K562 (cell line): ENCODE results near the gene MAPKAPK2. TPM values are rescaled to one million over a fixed set of nuclear protein-coding genes. Genes with fewer than 3 reads are reported as not detected.

ENCODE experiments used
- ARHGAP35 ChIP-seq: fragments of 450-650 bp; IDR thresholded peaks from 2 replicates; pipeline ENCODE4 v1.6.1; 2018; ENCODE audit not compliant: partially characterized antibody
- ATF4 ChIP-seq: fragments of 450-650 bp; formaldehyde crosslinking; IDR thresholded peaks from 2 replicates; pipeline ENCODE4 v1.4.0; 2022; ENCODE audit warnings: mild to moderate bottlenecking, moderate library complexity
- BRD9 ChIP-seq: fragments of 450-650 bp; IDR thresholded peaks from 2 replicates; pipeline ENCODE4 v1.6.1; 2018; ENCODE audit warnings: low read depth; ENCODE audit not compliant: partially characterized antibody
- CAMTA2 ChIP-seq: fragments of 250-450 bp; sonication (Bioruptor Pico); conservative IDR thresholded peaks from 2 replicates; pipeline ENCODE4 v1.5.1; 2022
- ESRRA ChIP-seq: fragments of 450-650 bp; IDR thresholded peaks from 2 replicates; pipeline ENCODE4 v1.6.1; 2014; ENCODE audit warnings: low read depth, mild to moderate bottlenecking, moderate library complexity, borderline replicate concordance
- FOXK1 ChIP-seq: sonication (generic); formaldehyde crosslinking; IDR thresholded peaks from 2 replicates; pipeline ENCODE4 v1.8.0; 2022; ENCODE audit warnings: missing genetic modification reagents, mild to moderate bottlenecking, borderline replicate concordance
- HDAC3 ChIP-seq: fragments of 450-650 bp; IDR thresholded peaks from 2 replicates; pipeline ENCODE4 v1.6.1; 2018; ENCODE audit warnings: borderline replicate concordance, mild to moderate bottlenecking, moderate library complexity; ENCODE audit not compliant: partially characterized antibody
- HDGF ChIP-seq: fragments of 450-650 bp; IDR thresholded peaks from 2 replicates; pipeline ENCODE4 v1.6.1; 2016
- MAFG ChIP-seq: fragments of 450-650 bp; conservative IDR thresholded peaks from 2 replicates; pipeline ENCODE4 v1.6.1; 2016; ENCODE audit warnings: missing genetic modification characterization, missing compliant biosample characterization
- POLR2B ChIP-seq: fragments of 450-650 bp; IDR thresholded peaks from 2 replicates; pipeline ENCODE4 v1.6.1; 2018; ENCODE audit warnings: low read depth; ENCODE audit not compliant: partially characterized antibody
- POLR2G ChIP-seq: fragments of 200-400 bp; formaldehyde crosslinking; IDR thresholded peaks from 2 replicates; pipeline ENCODE4 v1.6.1; 2017; ENCODE audit warnings: low read depth, mild to moderate bottlenecking, antibody characterized with exemption, low read length, moderate library complexity
- PRDM10 ChIP-seq: fragments of 450-650 bp; IDR thresholded peaks from 2 replicates; pipeline ENCODE4 v1.6.1; 2018; ENCODE audit not compliant: partially characterized antibody
- SIN3A ChIP-seq, 2 experiments: fragments of 150-350 bp in 1 of 2; IDR thresholded peaks; 2 replicates each; pipeline ENCODE4 v1.6.1; 2011 to 2016; ENCODE audit warnings: borderline replicate concordance in 2 of 2, low read depth in 2 of 2, low read length in 2 of 2, mild to moderate bottlenecking in 2 of 2, moderate library complexity in 2 of 2; ENCODE audit not compliant: control insufficient read depth in 1 of 2
- SMAD3 ChIP-seq: fragments of 450-650 bp; formaldehyde crosslinking; conservative IDR thresholded peaks from 2 replicates; pipeline ENCODE4 v1.4.0; 2020; ENCODE audit warnings: mild to moderate bottlenecking
- SRSF7 ChIP-seq: fragments of 200-400 bp; formaldehyde crosslinking; optimal IDR thresholded peaks from 2 replicates; pipeline ENCODE3; 2017; ENCODE audit warnings: mild to moderate bottlenecking, low read depth, low read length
- TEAD4 ChIP-seq, 2 experiments: sonication (generic) in 1 of 2; formaldehyde crosslinking in 1 of 2; IDR thresholded peaks; 2 replicates each; pipeline versions ENCODE4 v1.6.1 to v1.8.0; 2012 to 2022; ENCODE audit warnings: borderline replicate concordance in 1 of 2, inconsistent platforms in 1 of 2, low read length in 1 of 2, mild to moderate bottlenecking in 1 of 2, missing genetic modification reagents in 1 of 2
- THAP12 ChIP-seq: fragments of 250-450 bp; sonication (Bioruptor Pico); IDR thresholded peaks from 2 replicates; pipeline ENCODE4 v1.9.0; 2021; ENCODE audit warnings: mild to moderate bottlenecking, inconsistent platforms
- THRAP3 ChIP-seq: fragments of 450-650 bp; IDR thresholded peaks from 2 replicates; pipeline ENCODE4 v1.6.1; 2016; ENCODE audit warnings: mild to moderate bottlenecking, inconsistent platforms, borderline replicate concordance
- USF1 ChIP-seq: sonication (generic); formaldehyde crosslinking; IDR thresholded peaks from 2 replicates; pipeline ENCODE4 v1.9.0; 2022; ENCODE audit warnings: mild to moderate bottlenecking, missing genetic modification reagents
- ZNF140 ChIP-seq: fragments of 250-450 bp; sonication (Bioruptor Pico); IDR thresholded peaks from 2 replicates; pipeline ENCODE4 v1.8.0; 2021; ENCODE audit warnings: moderate library complexity, mild to moderate bottlenecking, inconsistent platforms
- ZNF324 ChIP-seq: fragments of 250-450 bp; sonication (Bioruptor Pico); IDR thresholded peaks from 2 replicates; pipeline ENCODE4 v1.4.0; 2020; ENCODE audit warnings: mild to moderate bottlenecking
- ZNF780A ChIP-seq: fragments of 250-450 bp; sonication (Bioruptor Pico); IDR thresholded peaks from 2 replicates; pipeline ENCODE4 v1.5.0; 2021; ENCODE audit warnings: mild to moderate bottlenecking
- polyA plus RNA-seq, 8 experiments: library from polyadenylated mRNA; depleted of rRNA in 4 of 8; stranded (reverse) in 5 of 8; unstranded in 3 of 8; fragments of >200 nt; fragmentation: Nextera tagmentation in 2 of 8; fragmentation: Illumina TruSeq in 1 of 8; extraction: Ambion mirVana in 2 of 8; extraction: Trizol in 1 of 8; gene quantifications; 2 replicates each; pipeline versions ENCODE4 v1.2.1 to v1.2.3, GENCODE V29; 2011 to 2014; ENCODE audit warnings: inconsistent platforms in 1 of 8, missing spikeins in 1 of 8
- total RNA-seq, 7 experiments: library from RNA; depleted of rRNA in 6 of 7; stranded (reverse); fragments of >200 nt in 6 of 7; fragmentation: Illumina TruSeq in 2 of 7; extraction: Trizol in 2 of 7; gene quantifications; 2 replicates each; pipeline versions ENCODE4 v1.2.1 to v1.2.3, GENCODE V29; 2011 to 2021; ENCODE audit warnings: low replicate concordance in 1 of 7

MAPKAPK2 gene
- total and polyA plus RNA-seq, 9 of the 15 experiments (the other 6 are each of a cell fraction or from before 2014, with no cell fraction given), result 0.63 to 94.2 (median 52.1) TPM

- TF ChIP-seq USF1 (CRISPR knock-in tag) (no peak), ESRRA (peak; percentile 37; the same call in 1 of the 2 replicates), MAFG (tag) (peak; percentile 34), THAP12 (CRISPR knock-in tag) (no peak), POLR2B (no peak), SRSF7 (no peak), ARHGAP35 (no peak), ATF4 (CRISPR knock-in tag) (no peak), FOXK1 (CRISPR knock-in tag) (no peak), HDGF (0 out of 2 replicates have a peak, but pooled peaks have one; percentile 15), POLR2G (no peak), SMAD3 (CRISPR knock-in tag) (no peak), CAMTA2 (CRISPR knock-in tag) (no peak), THRAP3 (no peak), TEAD4 (IDR thresholded peaks at IDR 0.05; ENCODE audit: low read length) (peak; percentile 40; the same call in 1 of the 2 replicates), TEAD4 (CRISPR knock-in tag; IDR thresholded peaks at IDR 0.05; ENCODE audit: borderline replicate concordance) (no peak), ZNF780A (CRISPR knock-in tag) (no peak), BRD9 (no peak), HDAC3 (no peak), ZNF324 (CRISPR knock-in tag) (no peak), ZNF140 (CRISPR knock-in tag) (no peak), SIN3A (IDR thresholded peaks at IDR 0.05; ENCODE audit: borderline replicate concordance in 2 of 2, control insufficient read depth in 1 of 2, low read depth in 2 of 2, low read length in 2 of 2) (peak in 1 of 2 experiments; percentile 40; a peak in 1 of 4 replicates), PRDM10 (no peak)
Observed at GRCh38 chr1:206691604-206692003, 6.9 kb downstream of the MAPKAPK2 start (continued).
